K562 (cell line): ENCODE results near the gene KRT14. TPM values are rescaled to one million over a fixed set of nuclear protein-coding genes. Genes with fewer than 3 reads are reported as not detected.

Experiments used
- ATAC-seq: fragments of 200-7000 bp; cut with Tn5 transposase; 3 replicates; pipeline ENCODE4 v1.9.1; 2020; ENCODE audit warnings: moderate library complexity
- BruUV-seq: library from RNA; stranded (reverse); fragments of 400-500 nt; replicated peaks from 2 replicates; lab custom pipeline; 2021; lab: Mats Ljungman, UMichigan
- CTCF ChIA-PET: fragments of 300-600 bp; formaldehyde crosslinking; extraction: SDS; loops from one replicate; lab custom pipeline; 2021; ENCODE audit warnings: low intra/inter-chr PET ratio; lab: Yijun Ruan, JAX
- POLR2A ChIA-PET: fragments of 300-600, 350-650 bp; sonication (Branson Sonifier 250); formaldehyde crosslinking; extraction: SDS; loops from one replicate; lab custom pipeline; 2021; ENCODE audit warnings: antibody characterized with exemption, inconsistent platforms; lab: Yijun Ruan, JAX
- DNase-seq, 4 experiments: peaks; one replicate each; pipeline versions ENCODE4 v3.0.0 to v3.0.0-alpha.2; 2011 to 2018; ENCODE audit warnings: low spot score in 3 of 4, mixed read lengths in 3 of 4; ENCODE audit errors: extremely low read depth in 1 of 4
- FAIRE-seq: peaks from 2 replicates; lab custom pipeline; 2011; peaks lifted over from hg19 to GRCh38; lab: Jason Lieb, UNC
- H2AFZ ChIP-seq: 2 replicates; pipeline ENCODE4 v1.6.0; 2011; ENCODE audit warnings: low read depth, low read length, control low read depth, inconsistent platforms
- H3K27ac ChIP-seq: fragments of 200-600 bp; 3 replicates; pipeline ENCODE4 v1.8.0; 2011; ENCODE audit warnings: low read depth, mild to moderate bottlenecking, control low read depth, inconsistent platforms, low read length, moderate library complexity, mixed read lengths; ENCODE audit errors: extremely low read depth
- H3K27me3 ChIP-seq, 2 experiments: fragments of 300-600 bp in 1 of 2; 2 replicates in 1 of 2; 3 replicates in 1 of 2; pipeline versions ENCODE4 v1.6.0 to v1.8.0; 2011; ENCODE audit warnings: inconsistent platforms in 2 of 2, low read length in 2 of 2, mild to moderate bottlenecking in 1 of 2, mixed read lengths in 1 of 2, moderate library complexity in 1 of 2; ENCODE audit not compliant: control insufficient read depth in 2 of 2, insufficient read depth in 2 of 2
- H3K36me3 ChIP-seq: fragments of 300-600 bp; 3 replicates; pipeline ENCODE4 v1.8.0; 2011; ENCODE audit warnings: mild to moderate bottlenecking, low read length, inconsistent platforms; ENCODE audit not compliant: control insufficient read depth, insufficient read depth
- H3K4me1 ChIP-seq, 2 experiments: fragments of 200-600 bp in 1 of 2; replicated peaks in 1 of 2; 2 replicates in 1 of 2; 3 replicates in 1 of 2; pipeline versions ENCODE4 v1.5.1 to v1.8.0; 2011; ENCODE audit warnings: inconsistent platforms in 2 of 2, low read length in 2 of 2, mild to moderate bottlenecking in 1 of 2, mixed read lengths in 1 of 2, moderate library complexity in 1 of 2; ENCODE audit not compliant: control insufficient read depth in 2 of 2, insufficient read depth in 2 of 2
- H3K4me2 ChIP-seq: 2 replicates; pipeline ENCODE4 v1.6.1; 2011; ENCODE audit warnings: low read length, control low read depth, inconsistent platforms, mixed read lengths; ENCODE audit not compliant: insufficient read depth
- H3K4me3 ChIP-seq: fragments of 200-600 bp; sonication (generic), shearing (Covaris generic); 2 replicates; pipeline ENCODE4 v1.5.1; 2016; ENCODE audit warnings: control low read depth, inconsistent platforms
- H3K79me2 ChIP-seq: fragments of 200-600 bp; 3 replicates; pipeline ENCODE4 v1.8.0; 2011; ENCODE audit warnings: low read length, inconsistent platforms; ENCODE audit not compliant: control insufficient read depth, insufficient read depth
- H3K9ac ChIP-seq, 2 experiments: 2 replicates each; pipeline versions ENCODE4 v1.6.0 to v1.6.1; 2011; ENCODE audit warnings: low read depth in 2 of 2, low read length in 2 of 2, control low read depth in 1 of 2, inconsistent platforms in 1 of 2, mild to moderate bottlenecking in 1 of 2, mixed read lengths in 1 of 2; ENCODE audit not compliant: insufficient read depth in 1 of 2
- H3K9me1 ChIP-seq: one replicate; pipeline ENCODE4 v1.6.0; 2011; ENCODE audit warnings: inconsistent platforms, mild to moderate bottlenecking, low read length, moderate library complexity; ENCODE audit not compliant: control insufficient read depth, insufficient read depth
- H3K9me3 ChIP-seq: replicated peaks from 2 replicates; pipeline ENCODE4 v1.5.1; 2011; ENCODE audit warnings: low read depth, low read length, inconsistent platforms; ENCODE audit not compliant: control insufficient read depth, insufficient read depth
- H4K20me1 ChIP-seq: replicated peaks from 2 replicates; pipeline ENCODE4 v1.6.1; 2011; ENCODE audit warnings: low read length, inconsistent platforms, mixed read lengths; ENCODE audit not compliant: control insufficient read depth, insufficient read depth
- NR4A1 ChIP-seq, 2 experiments: fragments of 250-450 bp in 1 of 2; fragments of 450-650 bp in 1 of 2; sonication (Bioruptor Pico) in 1 of 2; IDR thresholded peaks; 2 replicates each; pipeline versions ENCODE4 v1.4.0 to v1.6.1; 2016 to 2020; ENCODE audit warnings: mild to moderate bottlenecking in 2 of 2, missing compliant biosample characterization in 1 of 2, missing genetic modification characterization in 1 of 2, moderate library complexity in 1 of 2
- NUFIP1 ChIP-seq: fragments of 450-650 bp; IDR thresholded peaks from 2 replicates; pipeline ENCODE4 v1.6.1; 2018; ENCODE audit not compliant: partially characterized antibody
- THRAP3 ChIP-seq: fragments of 450-650 bp; IDR thresholded peaks from 2 replicates; pipeline ENCODE4 v1.6.1; 2016; ENCODE audit warnings: mild to moderate bottlenecking, inconsistent platforms, borderline replicate concordance
- ZNF668 ChIP-seq: fragments of 250-450 bp; sonication (Bioruptor Pico); IDR thresholded peaks from 2 replicates; pipeline ENCODE4 v1.8.0; 2022; ENCODE audit warnings: mild to moderate bottlenecking, inconsistent platforms
- WGBS: fragments of 100-300 bp; shearing (Covaris generic); methylation state at CpG from one replicate; pipeline ENCODE4 v1.1.6; 2016; ENCODE audit warnings: low coverage, mixed read lengths; ENCODE audit not compliant: insufficient coverage; ENCODE audit errors: missing lambda C conversion rate; 5-methylcytosine and 5-hydroxymethylcytosine counted together
- in situ Hi-C: fragments of 300-500 bp; cut with MboI; formaldehyde crosslinking; loops from 4 replicates; pipeline ENCODE4 v1.15.0; 2018; ENCODE audit warnings: inconsistent platforms, mixed read lengths
- intact Hi-C: fragments of 100-400 bp; cut with micrococcal nuclease; formaldehyde crosslinking; loops from 2 replicates; pipeline ENCODE4 v1.14.2; 2022
- polyA plus RNA-seq, 8 experiments: library from polyadenylated mRNA; depleted of rRNA in 4 of 8; stranded (reverse) in 5 of 8; unstranded in 3 of 8; fragments of >200 nt; fragmentation: Nextera tagmentation in 2 of 8; fragmentation: Illumina TruSeq in 1 of 8; extraction: Ambion mirVana in 2 of 8; extraction: Trizol in 1 of 8; gene quantifications; 2 replicates each; pipeline versions ENCODE4 v1.2.1 to v1.2.3, GENCODE V29; 2011 to 2014; ENCODE audit warnings: inconsistent platforms in 1 of 8, missing spikeins in 1 of 8
- total RNA-seq, 7 experiments: library from RNA; depleted of rRNA in 6 of 7; stranded (reverse); fragments of >200 nt in 6 of 7; fragmentation: Illumina TruSeq in 2 of 7; extraction: Trizol in 2 of 7; gene quantifications; 2 replicates each; pipeline versions ENCODE4 v1.2.1 to v1.2.3, GENCODE V29; 2011 to 2021; ENCODE audit warnings: low replicate concordance in 1 of 7
- TF ChIP-seq, protein P1 (sequence below), 2 experiments: IDR thresholded peaks; 2 replicates each; pipeline ENCODE4 v1.6.1; 2011; ENCODE audit warnings: borderline replicate concordance in 1 of 2, control low read depth in 1 of 2, low read depth in 1 of 2, low read length in 1 of 2, mild to moderate bottlenecking in 1 of 2, mixed read lengths in 1 of 2, moderate library complexity in 1 of 2; ENCODE audit not compliant: insufficient read depth in 1 of 2, insufficient read length in 1 of 2, poor library complexity in 1 of 2, severe bottlenecking in 1 of 2; ENCODE audit errors: extremely low read depth in 1 of 2

Gene KRT14
- total and polyA plus RNA-seq, 9 of the 15 experiments (the other 6 are each of a cell fraction or from before 2014, with no cell fraction given): 0.22 TPM; not detected in 8

GRCh38 chr17:41539071-41539492 lies 47.6 kb downstream of the KRT14 start:
- Histone ChIP-seq H3K9me3 (no peaks in the 10 kb centered on the region), H3K36me3 (no peaks in the 10 kb centered on the region), H2AFZ (no peak overlapping the region), H3K4me2 (no peak overlapping the region), H3K9me1 (no peaks in the 10 kb centered on the region), H4K20me1 (no peaks in the 10 kb centered on the region), H3K27ac (no peak overlapping the region), H3K4me1 (peaks cover 16 to 18% of the 10 kb centered on the region in 2 experiments), H3K27me3 (no peaks in the 10 kb centered on the region), H3K4me3 (no peak overlapping the region), H3K79me2 (no peaks in the 10 kb centered on the region), H3K9ac (peak overlapping the region in 1 of 2 experiments; percentile 69; a peak in 2 of 4 replicates)
- no peak for DNase-seq
- in situ Hi-C loops (no loop called here), intact Hi-C loops (no loop called here)
- no peak for TF ChIP-seq NUFIP1
- no peak for TF ChIP-seq ZNF668 (CRISPR knock-in tag)
- TF ChIP-seq, protein P1, sequence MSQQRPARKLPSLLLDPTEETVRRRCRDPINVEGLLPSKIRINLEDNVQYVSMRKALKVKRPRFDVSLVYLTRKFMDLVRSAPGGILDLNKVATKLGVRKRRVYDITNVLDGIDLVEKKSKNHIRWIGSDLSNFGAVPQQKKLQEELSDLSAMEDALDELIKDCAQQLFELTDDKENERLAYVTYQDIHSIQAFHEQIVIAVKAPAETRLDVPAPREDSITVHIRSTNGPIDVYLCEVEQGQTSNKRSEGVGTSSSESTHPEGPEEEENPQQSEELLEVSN (IDR thresholded peaks at IDR 0.05; ENCODE audit: borderline replicate concordance in 1 of 2, extremely low read depth in 1 of 2, insufficient read depth in 1 of 2, insufficient read length in 1 of 2, low read depth in 1 of 2, low read length in 1 of 2, poor library complexity in 1 of 2, severe bottlenecking in 1 of 2): no peak
- TF ChIP-seq NR4A1 (CRISPR knock-in tag; IDR thresholded peaks at IDR 0.05): no peak
- no peak for TF ChIP-seq NR4A1 (tag; IDR thresholded peaks at IDR 0.05)
- no peak for TF ChIP-seq THRAP3
- CTCF ChIA-PET: no interaction called here
- WGBS: 53% methylated on average over 5 of the region's 5 CpGs
- no TSS peak for BruUV-seq
- FAIRE-seq: no peak
- no peak for ATAC-seq
- POLR2A ChIA-PET: interaction anchor here (0.6 to 0.7 kb wide), 2 partner anchors 17 to 55 kb away, joined by 3 read pairs; no protein-coding TSS in a partner anchor
